Trophoblast cell (in vitro differentiated cells and primary cell): ENCODE data around the gene CNNM4.
"Not testable (repeated sequence)": the region's sequence is repeated elsewhere in the genome, so short reads cannot be mapped to it uniquely, and the experiment has no call there.

ENCODE experiments used
- DNase-seq, 2 donors: peaks; one replicate each; pipeline ENCODE4 v3.0.0-alpha.2; 2016
- H2AFZ ChIP-seq: 2 replicates; pipeline ENCODE4 v1.6.1; 2013; ENCODE audit warnings: low read length, moderate library complexity, mild to moderate bottlenecking; ENCODE audit not compliant: insufficient read depth, poor library complexity
- H2AK5ac ChIP-seq: 2 replicates; pipeline ENCODE4 v1.6.1; 2013; ENCODE audit warnings: mild to moderate bottlenecking, low read length
- H2BK120ac ChIP-seq: 2 replicates; pipeline ENCODE4 v1.6.1; 2013; ENCODE audit warnings: low read length, mild to moderate bottlenecking, moderate library complexity; ENCODE audit not compliant: insufficient read depth, poor library complexity
- H2BK12ac ChIP-seq: 2 replicates; pipeline ENCODE4 v1.6.1; 2013; ENCODE audit warnings: mild to moderate bottlenecking, low read length, moderate library complexity
- H2BK5ac ChIP-seq: 2 replicates; pipeline ENCODE4 v1.6.1; 2013; ENCODE audit warnings: low read length, low read depth, moderate library complexity, mild to moderate bottlenecking; ENCODE audit not compliant: poor library complexity
- H3K14ac ChIP-seq: 2 replicates; pipeline ENCODE4 v1.6.1; 2013; ENCODE audit warnings: mild to moderate bottlenecking, low read length
- H3K18ac ChIP-seq: 2 replicates; pipeline ENCODE4 v1.6.1; 2013; ENCODE audit warnings: mild to moderate bottlenecking, low read length
- H3K23ac ChIP-seq: 2 replicates; pipeline ENCODE4 v1.6.1; 2013; ENCODE audit warnings: low read length
- H3K27ac ChIP-seq: 2 replicates; pipeline ENCODE4 v1.5.1; 2013; ENCODE audit warnings: low read depth, mild to moderate bottlenecking, inconsistent platforms, low read length, moderate library complexity
- H3K27me3 ChIP-seq: 2 replicates; pipeline ENCODE4 v1.6.1; 2013; ENCODE audit warnings: inconsistent platforms, mild to moderate bottlenecking, low read length, moderate library complexity; ENCODE audit not compliant: insufficient read depth
- H3K36me3 ChIP-seq, 2 experiments: 1 replicate in 1 of 2; 2 replicates in 1 of 2; pipeline ENCODE4 v1.6.1; 2013; ENCODE audit warnings: low read length in 2 of 2, mild to moderate bottlenecking in 2 of 2, moderate library complexity in 1 of 2; ENCODE audit not compliant: insufficient read depth in 2 of 2, control insufficient read depth in 1 of 2
- H3K4ac ChIP-seq: 2 replicates; pipeline ENCODE4 v1.6.1; 2013; ENCODE audit warnings: low read depth, mild to moderate bottlenecking, low read length, moderate library complexity
- H3K4me1 ChIP-seq, 2 experiments: 1 replicate in 1 of 2; 2 replicates in 1 of 2; pipeline ENCODE4 v1.6.1; 2013; ENCODE audit warnings: low read length in 2 of 2, mild to moderate bottlenecking in 2 of 2, moderate library complexity in 1 of 2; ENCODE audit not compliant: insufficient read depth in 2 of 2, control insufficient read depth in 1 of 2
- H3K4me2 ChIP-seq: 2 replicates; pipeline ENCODE4 v1.6.1; 2013; ENCODE audit warnings: inconsistent platforms, mild to moderate bottlenecking, low read length, moderate library complexity
- H3K4me3 ChIP-seq: 2 replicates; pipeline ENCODE4 v1.5.1; 2013; ENCODE audit warnings: mild to moderate bottlenecking, low read depth, low read length, inconsistent platforms
- H3K79me1 ChIP-seq: one replicate; pipeline ENCODE4 v1.6.1; 2013; ENCODE audit warnings: low read length
- H3K79me2 ChIP-seq: 2 replicates; pipeline ENCODE4 v1.6.1; 2013; ENCODE audit warnings: low read length, mild to moderate bottlenecking; ENCODE audit not compliant: control insufficient read depth, insufficient read depth, poor library complexity
- H3K9ac ChIP-seq: 2 replicates; pipeline ENCODE4 v1.6.1; 2013; ENCODE audit warnings: mild to moderate bottlenecking, low read length
- H3K9me3 ChIP-seq: 2 replicates; pipeline ENCODE4 v1.6.1; 2013; ENCODE audit warnings: low read depth, mild to moderate bottlenecking, control low read depth, inconsistent platforms, low read length; ENCODE audit not compliant: insufficient read depth
- H4K12ac ChIP-seq: 2 replicates; pipeline ENCODE4 v1.6.1; 2013; ENCODE audit warnings: low read depth, mild to moderate bottlenecking, low read length, moderate library complexity
- H4K8ac ChIP-seq: 2 replicates; pipeline ENCODE4 v1.6.1; 2013; ENCODE audit warnings: low read depth, mild to moderate bottlenecking, low read length, moderate library complexity
- H4K91ac ChIP-seq: one replicate; pipeline ENCODE4 v1.6.1; 2013; ENCODE audit warnings: low read depth, mild to moderate bottlenecking, low read length, moderate library complexity
- WGBS: extraction: QIAGEN DNeasy Blood & Tissue Kit; methylation state at CpG from one replicate; pipeline ENCODE4 v1.1.7; 2013; ENCODE audit warnings: missing lambda C conversion rate; ENCODE audit not compliant: insufficient read length, insufficient coverage; ENCODE audit errors: extremely low coverage; 5-methylcytosine and 5-hydroxymethylcytosine counted together

The CNNM4 gene

GRCh38 chr2:96804986-96805385 lies 44.3 kb downstream of the CNNM4 start:
- no peak overlapping the region for H2BK12ac ChIP-seq
- peaks cover 19 to 23% of the 10 kb centered on the region in 2 experiments for H3K36me3 ChIP-seq
- no peak overlapping the region for H3K4me3 ChIP-seq
- no peak overlapping the region for H3K4me2 ChIP-seq
- peaks cover 3 to 4% of the 10 kb centered on the region in 2 experiments for H3K4me1 ChIP-seq
- H3K18ac ChIP-seq = no peak overlapping the region
- no peak overlapping the region for H2AFZ ChIP-seq
- no peak overlapping the region for H2AK5ac ChIP-seq
- H3K27me3 ChIP-seq = no peaks in the 10 kb centered on the region
- no peak for DNase-seq
- no peak overlapping the region for H3K27ac ChIP-seq
- H3K14ac ChIP-seq = no peak overlapping the region
- no peak overlapping the region for H3K4ac ChIP-seq
- no peak overlapping the region for H3K9ac ChIP-seq
- H2BK120ac ChIP-seq = no peak overlapping the region
- no peak overlapping the region for H3K23ac ChIP-seq
- peaks cover 3% of the 10 kb centered on the region for H3K9me3 ChIP-seq
- no peak overlapping the region for H4K8ac ChIP-seq
- no peaks in the 10 kb centered on the region for H3K79me2 ChIP-seq
- no peak overlapping the region for H2BK5ac ChIP-seq
- H4K12ac ChIP-seq = no peak overlapping the region
- peaks cover 3% of the 10 kb centered on the region for H3K79me1 ChIP-seq
- H4K91ac ChIP-seq = no peak overlapping the region

- not testable (repeated sequence) for H3K14ac ChIP-seq, H3K23ac ChIP-seq, H3K79me2 ChIP-seq, H3K9ac ChIP-seq, DNase-seq, H2BK120ac ChIP-seq, H3K4me2 ChIP-seq, H4K91ac ChIP-seq, H2BK12ac ChIP-seq, H3K4ac ChIP-seq, H2AFZ ChIP-seq, H3K79me1 ChIP-seq, H3K4me3 ChIP-seq, H2BK5ac ChIP-seq, H3K27ac ChIP-seq, H4K12ac ChIP-seq, H3K18ac ChIP-seq, H3K9me3 ChIP-seq, H3K27me3 ChIP-seq, H4K8ac ChIP-seq, H2AK5ac ChIP-seq, H3K4me1 ChIP-seq
- WGBS = no CpG with 5 or more reads among the region's 20 CpGs
- peaks cover 16 to 27% of the 10 kb centered on the region in 2 experiments for H3K36me3 ChIP-seq
Measured at GRCh38 chr2:96805946-96806345, 45.2 kb downstream of the CNNM4 start.

- no CpG with 5 or more reads among the region's 23 CpGs for WGBS
Measured at GRCh38 chr2:96806468-96807126, 45.9 kb downstream of the CNNM4 start.

GRCh38 chr2:96807127-96807471 lies 46.4 kb downstream of the CNNM4 start:
- H3K23ac ChIP-seq = no peak overlapping the region
- no peak overlapping the region for H2AK5ac ChIP-seq
- H4K91ac ChIP-seq = no peak overlapping the region
- no CpG with 5 or more reads among the region's 10 CpGs for WGBS
- H3K4me3 ChIP-seq = no peak overlapping the region
- no peak overlapping the region for H3K27ac ChIP-seq
- no peak overlapping the region for H3K18ac ChIP-seq
- H3K4ac ChIP-seq = no peak overlapping the region
- no peak overlapping the region for H2BK5ac ChIP-seq
- H2BK12ac ChIP-seq = no peak overlapping the region
- H2BK120ac ChIP-seq = no peak overlapping the region
- no peaks in the 10 kb centered on the region for H3K27me3 ChIP-seq
- H3K9ac ChIP-seq = no peak overlapping the region
- DNase-seq = no peak
- no peaks in the 10 kb centered on the region for H3K4me1 ChIP-seq
- H2AFZ ChIP-seq = no peak overlapping the region
- H3K79me1 ChIP-seq = no peaks in the 10 kb centered on the region
- H4K12ac ChIP-seq = no peak overlapping the region
- no peak overlapping the region for H3K14ac ChIP-seq
- no peak overlapping the region for H3K4me2 ChIP-seq
- no peak overlapping the region for H4K8ac ChIP-seq
- peaks cover 11 to 21% of the 10 kb centered on the region in 2 experiments for H3K36me3 ChIP-seq
- no peaks in the 10 kb centered on the region for H3K79me2 ChIP-seq
- peaks cover 3% of the 10 kb centered on the region for H3K9me3 ChIP-seq

More at GRCh38 chr2:96806468-96807126, 45.9 kb downstream of the CNNM4 start:
- no peaks in the 10 kb centered on the region for H3K79me1 ChIP-seq
- H4K91ac ChIP-seq = no peak overlapping the region
- H3K4me1 ChIP-seq = no peaks in the 10 kb centered on the region
- H2BK120ac ChIP-seq = no peak overlapping the region
- no peak overlapping the region for H2BK5ac ChIP-seq
- H3K36me3 ChIP-seq = peaks cover 12 to 26% of the 10 kb centered on the region in 2 experiments
- no peak overlapping the region for H3K9ac ChIP-seq
- no peak overlapping the region for H3K14ac ChIP-seq
- H3K18ac ChIP-seq = no peak overlapping the region
- H3K4ac ChIP-seq = no peak overlapping the region
- no peak overlapping the region for H2BK12ac ChIP-seq
- no peak overlapping the region for H2AFZ ChIP-seq
- no peaks in the 10 kb centered on the region for H3K79me2 ChIP-seq
- H3K4me2 ChIP-seq = no peak overlapping the region
- no peak overlapping the region for H3K23ac ChIP-seq
- no peak overlapping the region for H4K12ac ChIP-seq
- no peak overlapping the region for H4K8ac ChIP-seq
- no peak overlapping the region for H3K27ac ChIP-seq
- H2AK5ac ChIP-seq = no peak overlapping the region
- H3K4me3 ChIP-seq = no peak overlapping the region
- H3K9me3 ChIP-seq = peaks cover 3% of the 10 kb centered on the region
- DNase-seq = no peak
- no peaks in the 10 kb centered on the region for H3K27me3 ChIP-seq
